Anterior cingulate cortex (tissue), 58 donors: ENCODE measurements around the gene EDDM3A.
"Not testable (repeated sequence)": the region's sequence is repeated elsewhere in the genome, so short reads cannot be mapped to it uniquely, and the experiment has no call there.

Experiments
- DNase-seq, 58 donors: peaks; one replicate each; lab custom pipeline; 2025; lab: John Stamatoyannopoulos, UW

Gene EDDM3A, protein sequence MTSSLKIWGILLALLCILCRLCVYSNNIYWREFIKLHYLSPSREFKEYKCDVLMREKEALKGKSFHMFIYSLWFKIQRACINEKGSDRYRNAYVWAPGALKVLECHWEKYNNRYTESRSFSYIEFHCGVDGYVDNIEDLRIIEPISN

GRCh38 chr14:20745571-20746358 lies at the start of gene EDDM3A:
Gene EDDM3A (plus strand): TSS chr14:20745887. CDS start chr14:20747581, 1,694 bp downstream.
- DNase-seq, result no peak

- DNase-seq, result no peak
These were observed 48.9 kb upstream of the EDDM3A start for GRCh38 chr14:20696764-20697163.

GRCh38 chr14:20697273-20698017 lies 48.2 kb upstream of the EDDM3A start:
- DNase-seq, result peak in 53 of 58 donors; percentile 5 to 83 (median 42)

- DNase-seq, result no peak
These were observed 47.7 kb upstream of the EDDM3A start for GRCh38 chr14:20698018-20698329.

DNA sequence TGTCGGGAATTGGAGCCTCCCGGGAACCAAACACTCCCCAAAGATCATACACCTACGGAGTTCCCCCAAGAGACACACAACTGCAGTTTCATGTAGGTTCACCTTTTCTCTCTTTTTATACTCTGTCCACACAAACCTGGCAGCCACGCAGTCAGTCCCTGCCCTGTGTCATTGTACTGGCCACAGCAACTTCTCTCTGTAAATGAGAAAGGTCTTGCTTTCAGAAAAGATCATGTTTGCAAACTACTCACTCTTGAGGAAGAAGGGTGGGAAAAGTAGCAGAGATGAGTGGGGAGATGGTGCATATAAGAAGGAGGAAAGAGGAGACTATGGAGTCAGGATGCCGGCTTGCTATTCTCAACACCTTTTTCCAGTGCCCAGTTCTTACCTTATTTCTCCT lies 46.8 kb upstream of the EDDM3A start:
- DNase-seq, result no peak

- DNase-seq, result no peak
These were observed 45.8 kb upstream of the EDDM3A start for GRCh38 chr14:20699931-20700330.

GRCh38 chr14:20700965-20701364 lies 44.7 kb upstream of the EDDM3A start:
- not testable (repeated sequence) for DNase-seq

GRCh38 chr14:20706657-20707355 lies 38.9 kb upstream of the EDDM3A start:
- DNase-seq, result no peak

- DNase-seq, result no peak
These were observed 38.1 kb upstream of the EDDM3A start for GRCh38 chr14:20707622-20708021.

DNA sequence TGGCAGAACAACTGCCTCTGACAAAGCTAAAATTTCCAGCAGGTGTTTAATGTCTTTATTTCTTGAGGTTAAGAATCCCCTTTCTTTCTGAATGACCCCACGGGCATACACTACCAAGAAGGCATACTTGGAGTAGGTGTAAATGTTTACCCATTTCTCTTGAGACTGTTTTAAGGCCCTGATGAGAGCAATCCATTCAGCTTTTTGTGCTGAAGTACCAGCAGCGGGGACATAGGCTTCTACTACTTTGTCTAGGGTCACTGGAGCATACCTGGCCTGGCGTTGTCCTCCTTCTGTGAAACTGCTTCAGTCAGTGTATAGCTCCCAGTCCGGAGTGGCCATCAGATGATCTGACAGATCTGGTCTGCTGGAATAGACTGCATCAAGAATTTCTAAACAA lies 34.4 kb upstream of the EDDM3A start:
- DNase-seq, result no peak

- no peak for DNase-seq
These were observed 34.0 kb upstream of the EDDM3A start for GRCh38 chr14:20711685-20712084.

GRCh38 chr14:20712904-20713303 lies 32.8 kb upstream of the EDDM3A start:
- DNase-seq, result peak in 1 of 58 donors; percentile 1

- peak in 26 of 58 donors; percentile 1 to 71 (median 18) for DNase-seq
These were observed 31.0 kb upstream of the EDDM3A start for GRCh38 chr14:20714593-20715250.

DNA sequence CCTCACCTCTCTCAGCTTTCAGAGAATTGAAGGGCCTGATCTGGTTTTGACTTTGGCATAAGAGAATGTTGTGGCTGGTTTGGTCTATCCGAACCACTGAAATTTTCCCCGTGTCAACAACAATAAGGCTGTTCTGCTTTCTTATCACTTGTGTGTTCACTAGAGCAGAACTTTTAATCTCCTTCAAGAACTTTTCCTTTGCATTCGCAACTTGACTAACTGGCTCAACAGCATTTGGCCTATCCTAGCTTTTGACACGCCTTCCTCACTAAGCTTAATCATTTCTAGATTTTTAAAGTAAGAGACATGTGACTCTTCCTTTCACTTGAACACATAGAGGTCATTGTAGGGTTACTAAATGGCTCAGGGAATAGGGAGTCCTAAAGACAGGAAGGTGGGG lies 25.9 kb upstream of the EDDM3A start:
- DNase-seq, result no peak

DNA sequence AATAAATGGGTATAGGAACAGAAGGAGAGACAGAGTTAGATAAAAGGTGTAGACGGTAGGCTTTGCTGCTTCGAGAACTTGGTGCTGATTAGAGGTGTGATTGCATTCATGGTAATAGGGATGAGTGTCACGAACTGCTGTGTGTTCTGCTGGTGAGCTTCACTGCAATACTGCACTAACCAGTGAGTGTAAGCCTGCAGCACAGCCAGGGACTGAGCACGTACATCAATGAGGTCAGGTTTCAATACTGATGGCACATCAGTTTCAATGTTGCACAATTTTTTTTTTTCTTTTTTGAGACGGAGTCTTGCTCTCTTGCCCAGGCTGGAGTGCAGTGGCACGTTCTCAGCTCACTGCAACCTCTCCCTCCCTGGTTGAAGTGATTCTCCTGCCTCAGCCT lies 24.9 kb upstream of the EDDM3A start:
- no peak for DNase-seq

GRCh38 chr14:20722016-20722415 lies 23.7 kb upstream of the EDDM3A start:
- DNase-seq, result no peak

GRCh38 chr14:20723488-20723887 lies 22.2 kb upstream of the EDDM3A start:
- peak in 3 of 58 donors; percentile 0 to 9 (median 0) for DNase-seq

DNA sequence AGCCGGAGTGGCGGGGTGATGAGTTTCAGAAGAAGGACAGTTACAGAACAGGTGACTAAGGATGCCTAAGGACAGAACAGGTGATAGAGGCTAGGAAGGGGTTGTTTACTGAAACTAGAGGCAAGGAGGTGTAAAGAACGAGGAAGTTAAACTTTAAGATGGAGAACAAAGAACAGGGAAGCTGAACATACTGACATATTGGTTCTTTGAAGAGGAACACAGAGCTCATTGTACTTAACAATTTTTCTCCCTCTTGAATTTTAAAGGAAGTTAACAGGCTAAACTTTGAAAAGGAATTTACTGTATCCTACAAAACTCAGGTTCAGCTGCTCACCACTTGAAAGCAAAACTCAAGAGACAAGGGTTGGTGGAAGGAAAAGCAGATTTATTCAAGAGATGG lies 19.6 kb upstream of the EDDM3A start:
- DNase-seq, result not testable (repeated sequence)

GRCh38 chr14:20726531-20726930 lies 19.2 kb upstream of the EDDM3A start:
- DNase-seq, result no peak

DNA sequence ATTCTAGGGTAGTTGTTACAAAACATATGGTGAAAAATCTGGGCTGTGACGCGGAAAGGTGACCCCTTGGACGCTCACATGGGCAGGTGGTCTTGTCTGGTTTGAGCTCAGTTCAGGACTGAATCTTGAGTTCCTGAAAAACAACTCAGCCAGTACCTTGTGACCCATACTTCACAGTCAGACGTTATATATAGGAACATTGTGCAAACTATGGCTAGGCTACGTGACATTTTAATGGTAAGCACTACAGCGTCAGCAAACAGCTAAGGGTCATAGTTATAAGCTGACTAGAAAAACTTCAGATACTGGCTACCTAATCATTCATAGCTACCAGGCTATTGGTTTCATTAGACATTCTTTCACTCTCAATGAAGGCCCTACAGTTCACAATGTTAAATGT lies 14.8 kb upstream of the EDDM3A start:
- no peak for DNase-seq
